Nephron progenitor cell (in vitro differentiated cells): Measurements from ENCODE around the gene VEGFA.

Source experiments
- DNase-seq: peaks from one replicate; pipeline ENCODE4 v3.0.0; 2021
- H3K27ac Mint-ChIP-seq: 2 replicates; pipeline ENCODE4 v1.8.0; 2021; ENCODE audit warnings: mild to moderate bottlenecking, moderate library complexity, mixed read lengths
- H3K27me3 Mint-ChIP-seq: 2 replicates; pipeline ENCODE4 v1.8.0; 2021; ENCODE audit warnings: mild to moderate bottlenecking, low read depth, mixed read lengths; ENCODE audit not compliant: poor library complexity
- H3K36me3 Mint-ChIP-seq: 2 replicates; pipeline ENCODE4 v1.8.0; 2021; ENCODE audit warnings: low read depth, mixed read lengths
- H3K4me1 Mint-ChIP-seq: 2 replicates; pipeline ENCODE4 v1.8.0; 2021; ENCODE audit warnings: mixed read lengths
- H3K4me3 Mint-ChIP-seq: 2 replicates; pipeline ENCODE4 v1.8.0; 2021; ENCODE audit warnings: mild to moderate bottlenecking, moderate library complexity, mixed read lengths
- H3K9me3 Mint-ChIP-seq: 2 replicates; pipeline ENCODE4 v1.8.0; 2021; ENCODE audit warnings: mild to moderate bottlenecking, moderate library complexity, mixed read lengths
- TF ChIP-seq, protein P1 (sequence below): fragments of 200-600 bp; sonication (generic); IDR thresholded peaks from 2 replicates; pipeline ENCODE4 v1.5.0; 2021; ENCODE audit warnings: antibody characterized with exemption

Gene VEGFA

DNA sequence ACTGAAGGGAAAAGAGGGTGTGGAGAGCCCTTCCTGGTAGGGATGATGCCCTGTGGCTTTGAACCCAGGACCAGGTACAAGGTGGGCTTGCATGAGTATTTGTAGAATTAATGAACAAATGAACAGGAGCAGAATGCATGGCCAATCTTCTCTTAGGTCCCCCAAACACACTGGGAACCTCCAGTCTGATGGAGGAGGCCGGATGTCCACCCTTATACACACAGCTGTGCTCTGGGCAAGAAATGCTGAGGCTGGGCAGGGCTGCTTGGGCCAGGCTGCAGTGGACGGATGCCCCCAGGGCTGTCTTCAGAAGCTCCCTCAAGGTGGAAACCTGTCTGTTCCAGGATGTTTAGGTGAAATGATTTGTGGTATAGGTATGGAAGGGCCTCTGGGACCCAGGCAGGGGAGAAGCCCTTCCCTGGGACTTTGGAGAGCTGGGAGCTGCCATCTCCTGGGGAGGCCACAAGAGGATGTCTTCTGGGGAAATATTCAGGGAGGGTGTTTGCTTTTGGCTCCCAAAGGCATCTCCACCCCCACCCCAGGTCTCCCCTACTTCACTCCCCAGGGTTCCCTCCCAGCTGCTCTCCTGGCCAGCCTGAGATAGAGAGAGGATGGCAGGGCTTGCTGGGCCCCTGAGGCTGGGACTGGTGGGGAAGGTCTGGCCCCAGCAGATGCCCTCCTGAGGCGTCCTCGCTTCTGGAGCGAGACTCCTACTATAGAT is 23.3 kb downstream of the VEGFA start:
- no peak for DNase-seq
- Mint-ChIP-seq H3K27me3 (peaks cover 15% of the 10 kb centered on the region), H3K4me1 (peaks cover 25% of the 10 kb centered on the region), H3K36me3 (no peaks in the 10 kb centered on the region), H3K27ac (no peak overlapping the region), H3K4me3 (no peak overlapping the region), H3K9me3 (no peaks in the 10 kb centered on the region)
- TF ChIP-seq, protein P1, sequence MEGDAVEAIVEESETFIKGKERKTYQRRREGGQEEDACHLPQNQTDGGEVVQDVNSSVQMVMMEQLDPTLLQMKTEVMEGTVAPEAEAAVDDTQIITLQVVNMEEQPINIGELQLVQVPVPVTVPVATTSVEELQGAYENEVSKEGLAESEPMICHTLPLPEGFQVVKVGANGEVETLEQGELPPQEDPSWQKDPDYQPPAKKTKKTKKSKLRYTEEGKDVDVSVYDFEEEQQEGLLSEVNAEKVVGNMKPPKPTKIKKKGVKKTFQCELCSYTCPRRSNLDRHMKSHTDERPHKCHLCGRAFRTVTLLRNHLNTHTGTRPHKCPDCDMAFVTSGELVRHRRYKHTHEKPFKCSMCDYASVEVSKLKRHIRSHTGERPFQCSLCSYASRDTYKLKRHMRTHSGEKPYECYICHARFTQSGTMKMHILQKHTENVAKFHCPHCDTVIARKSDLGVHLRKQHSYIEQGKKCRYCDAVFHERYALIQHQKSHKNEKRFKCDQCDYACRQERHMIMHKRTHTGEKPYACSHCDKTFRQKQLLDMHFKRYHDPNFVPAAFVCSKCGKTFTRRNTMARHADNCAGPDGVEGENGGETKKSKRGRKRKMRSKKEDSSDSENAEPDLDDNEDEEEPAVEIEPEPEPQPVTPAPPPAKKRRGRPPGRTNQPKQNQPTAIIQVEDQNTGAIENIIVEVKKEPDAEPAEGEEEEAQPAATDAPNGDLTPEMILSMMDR, result no peak

DNA sequence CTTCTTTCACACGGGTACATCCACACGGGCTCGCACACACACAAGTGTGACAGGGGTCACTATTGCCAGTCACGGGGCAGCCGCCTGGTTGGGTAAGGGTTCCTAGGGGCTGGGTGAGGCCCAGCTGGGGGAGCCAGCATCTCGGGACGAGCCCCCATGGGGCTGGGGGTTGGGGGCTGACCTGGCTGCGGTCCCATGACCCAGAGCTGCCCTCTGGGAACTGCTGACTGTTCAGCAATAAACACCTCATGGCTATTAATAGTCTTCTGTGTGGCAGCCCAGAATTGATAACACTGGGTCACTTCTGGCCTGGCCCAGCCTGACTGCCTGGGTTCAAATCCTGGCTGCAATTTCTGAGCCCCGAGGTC is 23.8 kb downstream of the VEGFA start:
- H3K27me3 Mint-ChIP-seq, result peaks cover 15% of the 10 kb centered on the region
- H3K9me3 Mint-ChIP-seq, result no peaks in the 10 kb centered on the region
- DNase-seq, result no peak
- TF ChIP-seq, protein P1, result no peak
- no peak overlapping the region for H3K27ac Mint-ChIP-seq
- peaks cover 30% of the 10 kb centered on the region for H3K4me1 Mint-ChIP-seq
- no peak overlapping the region for H3K4me3 Mint-ChIP-seq
- H3K36me3 Mint-ChIP-seq, result no peaks in the 10 kb centered on the region

DNA sequence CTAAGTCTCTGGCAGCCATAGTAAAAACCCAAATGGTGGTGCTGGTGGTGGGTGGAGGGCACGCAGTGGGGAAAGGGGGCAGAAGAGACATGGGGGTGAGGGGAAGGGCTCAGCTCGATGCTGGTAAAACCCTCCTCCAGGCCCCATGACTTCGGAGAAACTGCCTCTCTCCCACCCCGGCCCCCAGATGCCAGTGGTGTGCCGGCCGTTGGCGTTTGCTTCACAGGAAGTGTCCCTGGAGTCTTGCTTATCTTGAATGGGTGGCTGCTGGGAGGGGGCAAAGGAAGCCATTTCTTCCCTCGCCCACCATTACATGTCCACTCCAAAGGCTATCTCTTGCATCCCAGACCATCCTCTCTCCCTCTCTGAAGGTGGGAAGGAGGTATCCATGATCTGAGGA is 25.4 kb downstream of the VEGFA start:
- Mint-ChIP-seq H3K9me3 (no peaks in the 10 kb centered on the region), H3K4me1 (peaks cover 30% of the 10 kb centered on the region), H3K36me3 (no peaks in the 10 kb centered on the region), H3K27me3 (peaks cover 21% of the 10 kb centered on the region), H3K4me3 (no peak overlapping the region), H3K27ac (no peak overlapping the region)
- TF ChIP-seq, protein P1, result no peak
- no peak for DNase-seq

DNA sequence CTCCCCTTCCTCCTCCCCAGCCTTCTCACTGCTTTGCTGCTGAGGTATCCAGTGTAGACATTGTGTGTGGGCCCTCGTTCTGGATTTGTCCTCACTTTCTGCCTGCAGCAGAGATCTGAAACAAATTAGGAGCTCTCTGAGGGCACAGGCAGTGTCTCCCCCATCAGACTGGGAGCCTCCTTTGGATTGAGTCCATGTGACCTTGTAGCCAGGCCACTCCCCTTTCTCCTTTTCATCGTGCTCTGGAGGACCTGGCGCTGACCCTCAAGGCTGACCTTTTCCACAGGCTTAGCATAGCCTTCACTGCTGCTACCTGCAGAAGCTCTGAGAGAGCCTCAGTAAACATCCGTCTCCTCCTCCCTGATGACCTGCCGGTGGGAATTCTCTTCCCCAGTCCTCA is 26.2 kb downstream of the VEGFA start:
- TF ChIP-seq, protein P1, result no peak
- Mint-ChIP-seq H3K9me3 (no peaks in the 10 kb centered on the region), H3K27ac (no peak overlapping the region), H3K4me1 (peaks cover 30% of the 10 kb centered on the region), H3K36me3 (no peaks in the 10 kb centered on the region), H3K27me3 (peaks cover 25% of the 10 kb centered on the region), H3K4me3 (no peak overlapping the region)
- no peak for DNase-seq

DNA sequence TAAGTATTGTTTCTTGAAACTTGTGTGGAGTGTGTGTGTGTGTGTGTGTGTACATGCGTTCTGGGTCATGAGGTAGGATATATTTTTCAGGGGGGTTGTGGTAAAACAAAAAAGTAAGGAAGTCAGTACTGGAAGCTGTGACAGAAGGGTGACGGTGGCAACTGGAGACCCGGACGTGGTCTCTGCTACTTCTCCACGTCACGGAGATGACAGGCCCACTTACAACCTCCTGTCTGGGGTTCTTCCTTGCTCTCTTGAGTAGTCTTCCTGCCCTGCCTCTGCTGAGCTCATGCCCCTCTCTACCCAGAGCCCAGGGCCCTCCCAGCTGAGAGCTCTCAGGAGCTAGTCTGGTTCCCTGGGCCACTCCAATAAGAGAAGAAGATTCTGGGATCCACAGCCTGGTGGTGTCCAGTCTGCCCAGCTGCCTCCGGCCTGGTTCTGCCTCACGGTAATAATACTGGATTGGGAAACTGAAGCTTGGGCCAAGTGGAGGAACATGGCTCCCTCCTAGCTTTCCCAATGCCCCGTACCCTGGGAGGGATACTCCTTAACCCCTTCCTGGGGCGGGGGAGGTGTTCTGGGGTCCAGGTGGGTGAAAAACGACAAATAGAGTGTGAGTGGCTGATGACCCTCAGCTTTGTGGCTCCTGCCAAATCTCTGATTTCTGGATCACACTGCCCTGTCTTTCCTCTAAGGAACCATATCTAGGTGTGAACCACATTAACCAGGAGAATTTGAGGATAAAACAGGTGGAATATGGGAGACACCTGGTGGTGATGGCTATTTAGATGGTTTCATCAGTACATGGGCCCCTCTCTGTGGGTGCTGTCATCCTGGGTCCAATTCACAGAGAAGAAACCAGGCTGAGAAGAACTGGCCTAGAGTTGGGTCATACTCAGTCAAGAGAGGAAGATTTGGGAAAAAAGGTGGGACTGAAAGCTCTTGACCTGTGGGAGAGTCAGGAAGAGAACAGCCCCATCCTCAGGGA is 27.2 kb downstream of the VEGFA start:
- no peak for DNase-seq
- Mint-ChIP-seq H3K27me3 (peaks cover 20% of the 10 kb centered on the region), H3K4me3 (no peak overlapping the region), H3K27ac (no peak overlapping the region), H3K9me3 (no peaks in the 10 kb centered on the region), H3K4me1 (peaks cover 30% of the 10 kb centered on the region), H3K36me3 (no peaks in the 10 kb centered on the region)
- TF ChIP-seq, protein P1, result no peak
